Tibial nerve (tissue), 4 donors: Measurements from ENCODE around the gene FRY. TPM values are rescaled to one million over a fixed set of nuclear protein-coding genes. Genes with fewer than 3 reads are reported as not detected.
A peak's percentile ranks its signal among the peaks of the same experiment; 100 is the strongest.

Source experiments
- DNase-seq, 2 donors: peaks; one replicate each; pipeline ENCODE4 v3.0.0-alpha.2; 2019; ENCODE audit warnings: low spot score in 2 of 2
- H3K27ac ChIP-seq, 4 donors: fragments of 200-600 bp; sonication (generic) in 3 of 4; one replicate each; pipeline ENCODE4 v1.5.1; 2017 to 2019; ENCODE audit warnings: mild to moderate bottlenecking in 1 of 4
- H3K27me3 ChIP-seq, 2 donors: fragments of 200-600 bp; sonication (generic) in 1 of 2; one replicate each; pipeline versions ENCODE4 v1.5.1 to v1.6.0; 2017 to 2019
- H3K36me3 ChIP-seq, 3 donors: fragments of 200-600 bp; sonication (generic); one replicate each; pipeline ENCODE4 v1.5.1; 2018 to 2019
- H3K4me1 ChIP-seq, 4 donors: fragments of 200-600 bp; sonication (generic) in 3 of 4; one replicate each; pipeline ENCODE4 v1.5.1; 2017 to 2019
- H3K4me3 ChIP-seq, 4 donors: fragments of 200-600 bp; sonication (generic) in 3 of 4; one replicate each; pipeline ENCODE4 v1.5.1; 2017 to 2019; ENCODE audit warnings: mild to moderate bottlenecking in 1 of 4, moderate library complexity in 1 of 4
- H3K9me3 ChIP-seq, 4 donors: fragments of 200-600 bp; sonication (generic) in 3 of 4; one replicate each; pipeline ENCODE4 v1.5.1; 2017 to 2019
- CTCF ChIP-seq, 5 experiments: fragments of 200-600 bp in 3 of 5; fragments of 450-650 bp in 2 of 5; sonication (generic) in 3 of 5; IDR thresholded peaks; one replicate each; pipeline ENCODE4 v1.5.1; 2016 to 2019; ENCODE audit warnings: antibody characterized with exemption in 5 of 5, mild to moderate bottlenecking in 3 of 5, moderate library complexity in 2 of 5
- EP300 ChIP-seq, 2 donors: sonication (generic); formaldehyde crosslinking; IDR thresholded peaks; one replicate each; pipeline ENCODE4 v1.6.1; 2017; ENCODE audit warnings: antibody characterized with exemption in 2 of 2, mild to moderate bottlenecking in 1 of 2
- POLR2A ChIP-seq, 2 donors: fragments of 450-650 bp; IDR thresholded peaks; one replicate each; pipeline ENCODE4 v1.6.1; 2017; ENCODE audit warnings: antibody characterized with exemption in 2 of 2, mild to moderate bottlenecking in 2 of 2, moderate library complexity in 2 of 2
- WGBS, 2 donors: methylation state at CpG; one replicate each; pipeline ENCODE4 v1.1.5; 2018; 5-methylcytosine and 5-hydroxymethylcytosine counted together
- total RNA-seq, 4 donors: library from RNA; depleted of rRNA; stranded (reverse); fragments of >200 nt; gene quantifications; one replicate each; pipeline ENCODE4 v1.1.0, GENCODE V29; 2016

Gene FRY
- total RNA-seq, 4 donors from 2014 or later, result 48.9 to 94.6 (median 75.8) TPM

DNA sequence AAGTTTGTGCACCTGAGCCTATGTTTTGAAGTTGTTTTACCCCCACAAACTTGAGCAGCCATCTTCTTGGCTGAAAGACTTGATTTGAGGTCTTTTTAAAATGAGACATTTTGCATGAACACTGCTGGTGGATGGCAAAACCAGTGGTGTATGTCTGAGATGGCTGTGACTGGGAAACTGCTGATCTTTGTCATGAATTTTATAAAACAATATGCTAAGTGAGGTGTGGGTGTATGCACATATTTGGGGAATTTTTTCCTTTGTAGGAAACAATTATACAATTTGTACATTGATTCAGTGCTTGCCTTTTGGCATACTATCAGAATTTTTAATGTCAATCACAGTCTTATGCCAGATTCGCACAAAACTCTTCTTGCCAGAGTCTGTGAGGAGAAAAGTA is 231.0 kb downstream of the FRY start:
- no peaks in the 10 kb centered on the region for H3K27me3 ChIP-seq
- H3K36me3 ChIP-seq, result peaks cover 0 to 22% (median 0%) of the 10 kb centered on the region in 3 donors

GRCh38 chr13:32264407-32264806 is 232.8 kb downstream of the FRY start:
- peak overlapping the region in 3 of 4 donors; percentile 13 to 78 (median 53) for H3K27ac ChIP-seq
- peak; percentile 21 to 42 for DNase-seq
- peaks cover 0 to 47% (median 12%) of the 10 kb centered on the region in 4 donors for H3K4me1 ChIP-seq

More for the DNA sequence above, 231.0 kb downstream of the FRY start:
- H3K4me1 ChIP-seq, result peaks cover 0 to 47% (median 12%) of the 10 kb centered on the region in 4 donors
- H3K9me3 ChIP-seq, result no peaks in the 10 kb centered on the region
- DNase-seq, result no peak
- H3K4me3 ChIP-seq, result no peak overlapping the region
- peak overlapping the region in 2 of 4 donors; percentile 74 to 78 for H3K27ac ChIP-seq
- WGBS, 2 donors, result 49 to 52% methylated on average over 1 of the region's 1 CpG
- TF ChIP-seq POLR2A (IDR thresholded peaks at IDR 0.05), result no peak
- no peak for TF ChIP-seq CTCF (IDR thresholded peaks at IDR 0.05)

DNA sequence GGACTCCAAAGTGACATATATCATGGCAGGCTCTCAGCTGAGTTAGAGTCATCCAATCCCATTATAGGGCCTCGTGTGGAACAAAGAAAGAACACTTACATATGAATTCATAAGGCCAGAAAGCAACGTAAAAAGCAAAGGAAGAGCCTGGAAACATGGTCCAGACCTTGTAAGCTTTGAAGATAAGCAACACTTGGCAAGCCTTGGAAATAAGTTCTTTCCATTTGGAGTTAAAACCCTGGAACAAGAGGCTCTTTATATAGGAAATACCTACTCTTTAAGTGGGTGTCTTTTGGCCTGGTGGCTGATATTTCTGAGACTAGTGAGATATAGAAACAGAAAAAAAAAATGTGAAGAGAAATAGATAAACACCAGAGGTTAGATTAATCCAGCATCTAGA is 234.2 kb downstream of the FRY start:
- peaks cover 0 to 42% (median 11%) of the 10 kb centered on the region in 4 donors for H3K4me1 ChIP-seq
- no peaks in the 10 kb centered on the region for H3K27me3 ChIP-seq
- peak overlapping the region in 2 of 4 donors; percentile 53 to 78 for H3K27ac ChIP-seq
- no peaks in the 10 kb centered on the region for H3K9me3 ChIP-seq
- no peak for DNase-seq
- TF ChIP-seq POLR2A (IDR thresholded peaks at IDR 0.05), result no peak
- TF ChIP-seq CTCF (IDR thresholded peaks at IDR 0.05), result no peak
- H3K36me3 ChIP-seq, result peaks cover 0 to 42% (median 0%) of the 10 kb centered on the region in 3 donors
- H3K4me3 ChIP-seq, result no peak overlapping the region
- WGBS, 2 donors, result 31 to 37% methylated on average over 2 of the region's 2 CpGs

More at GRCh38 chr13:32264407-32264806, 232.8 kb downstream of the FRY start:
- no peak overlapping the region for H3K4me3 ChIP-seq
- no peaks in the 10 kb centered on the region for H3K9me3 ChIP-seq
- H3K27me3 ChIP-seq, result no peaks in the 10 kb centered on the region
- TF ChIP-seq CTCF (IDR thresholded peaks at IDR 0.05) (no peak), EP300 (IDR thresholded peaks at IDR 0.05) (peak in 1 of 2 donors; percentile 59), POLR2A (IDR thresholded peaks at IDR 0.05) (no peak)
- H3K36me3 ChIP-seq, result peaks cover 0 to 36% (median 0%) of the 10 kb centered on the region in 3 donors

DNA sequence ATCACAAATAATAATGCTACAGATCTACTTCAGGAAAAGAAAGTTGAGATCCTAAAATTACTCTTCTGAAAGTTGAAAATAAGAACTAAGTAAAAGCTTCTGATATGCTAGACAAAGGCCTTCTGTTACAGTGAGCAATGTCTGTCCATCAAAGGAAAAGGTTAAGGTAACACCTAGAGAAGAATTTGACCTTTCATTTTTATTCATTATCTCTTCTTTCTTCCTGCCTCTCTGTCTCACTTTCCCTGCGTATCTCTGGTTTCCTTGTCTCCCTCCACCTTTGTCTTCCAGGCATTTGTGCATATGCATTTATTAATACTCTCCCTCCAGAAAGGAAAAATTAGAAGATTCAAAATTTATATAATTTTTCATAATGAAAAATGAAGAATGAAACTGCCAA is 234.6 kb downstream of the FRY start:
- no peak overlapping the region for H3K4me3 ChIP-seq
- H3K27ac ChIP-seq, result peak overlapping the region in 2 of 4 donors; percentile 53 to 78
- peaks cover 0 to 38% (median 9%) of the 10 kb centered on the region in 4 donors for H3K4me1 ChIP-seq
- H3K36me3 ChIP-seq, result peaks cover 0 to 46% (median 0%) of the 10 kb centered on the region in 3 donors
- TF ChIP-seq CTCF (IDR thresholded peaks at IDR 0.05), result no peak
- no peak for TF ChIP-seq POLR2A (IDR thresholded peaks at IDR 0.05)
- TF ChIP-seq EP300 (IDR thresholded peaks at IDR 0.05), result no peak
- no peaks in the 10 kb centered on the region for H3K27me3 ChIP-seq
- WGBS, 2 donors, result 61 to 70% methylated on average over 1 of the region's 1 CpG
- no peaks in the 10 kb centered on the region for H3K9me3 ChIP-seq
- no peak for DNase-seq

DNA sequence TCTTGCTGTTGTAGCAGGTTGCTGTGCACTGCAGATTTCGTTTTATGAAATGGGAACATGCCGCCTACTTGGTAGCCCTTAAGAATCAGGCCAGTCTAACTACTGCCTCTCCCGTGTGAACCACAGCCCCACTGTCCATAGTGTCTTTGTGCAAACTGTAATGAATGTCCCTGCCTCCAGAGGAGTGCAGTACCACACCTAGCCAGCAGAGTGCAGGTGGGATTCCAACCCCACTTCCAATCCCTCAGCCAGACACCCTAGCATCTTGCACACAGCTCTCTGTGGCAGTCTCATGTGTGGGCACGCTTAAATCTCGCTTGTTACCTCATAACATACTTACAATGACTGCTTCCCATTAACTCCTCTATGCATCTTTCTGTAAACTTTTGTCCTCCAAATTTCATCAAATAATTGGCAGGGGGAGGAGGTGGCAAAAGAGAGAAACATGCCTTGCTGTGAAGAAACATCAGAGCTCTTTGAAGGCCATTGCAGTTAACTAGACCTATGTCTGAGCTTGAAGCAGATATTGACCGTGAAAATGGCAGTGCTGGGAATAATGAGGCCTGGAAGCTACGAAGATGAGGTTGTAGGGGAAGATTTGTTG is 236.4 kb downstream of the FRY start:
- no peaks in the 10 kb centered on the region for H3K9me3 ChIP-seq
- peaks cover 0 to 20% (median 5%) of the 10 kb centered on the region in 4 donors for H3K4me1 ChIP-seq
- TF ChIP-seq POLR2A (IDR thresholded peaks at IDR 0.05) (no peak), CTCF (IDR thresholded peaks at IDR 0.05) (peak in 4 of 5 experiments; percentile 14 to 48 (median 28))
- DNase-seq, result no peak
- H3K27ac ChIP-seq, result no peak overlapping the region
- peaks cover 0 to 53% (median 0%) of the 10 kb centered on the region in 3 donors for H3K36me3 ChIP-seq
- H3K27me3 ChIP-seq, result no peaks in the 10 kb centered on the region
- 84% methylated on average over 7 of the region's 7 CpGs for WGBS, 2 donors
- no peak overlapping the region for H3K4me3 ChIP-seq
